KOPT-K1 (cell line): ENCODE measurements around the gene TTC39C.
"Not testable (repeated sequence)": the region's sequence is repeated elsewhere in the genome, so short reads cannot be mapped to it uniquely, and the experiment has no call there.

Source experiments
- H3K27ac ChIP-seq: fragments of 200-600 bp; sonication (generic); 2 replicates; pipeline ENCODE4 v1.5.1; 2016; ENCODE audit warnings: antibody characterized with exemption, mild to moderate bottlenecking, low read depth, low read length; ENCODE audit not compliant: poor library complexity, severe bottlenecking
- H3K36me3 ChIP-seq: fragments of 200-600 bp; sonication (generic); 2 replicates; pipeline ENCODE4 v1.5.1; 2017; ENCODE audit warnings: antibody characterized with exemption, mild to moderate bottlenecking, low read length, moderate library complexity; ENCODE audit not compliant: insufficient read depth
- H3K9me3 ChIP-seq: fragments of 200-600 bp; sonication (generic); 2 replicates; pipeline ENCODE4 v1.5.1; 2017; ENCODE audit warnings: antibody characterized with exemption, low read length, mild to moderate bottlenecking; ENCODE audit not compliant: insufficient read depth, poor library complexity, severe bottlenecking

TTC39C gene

DNA sequence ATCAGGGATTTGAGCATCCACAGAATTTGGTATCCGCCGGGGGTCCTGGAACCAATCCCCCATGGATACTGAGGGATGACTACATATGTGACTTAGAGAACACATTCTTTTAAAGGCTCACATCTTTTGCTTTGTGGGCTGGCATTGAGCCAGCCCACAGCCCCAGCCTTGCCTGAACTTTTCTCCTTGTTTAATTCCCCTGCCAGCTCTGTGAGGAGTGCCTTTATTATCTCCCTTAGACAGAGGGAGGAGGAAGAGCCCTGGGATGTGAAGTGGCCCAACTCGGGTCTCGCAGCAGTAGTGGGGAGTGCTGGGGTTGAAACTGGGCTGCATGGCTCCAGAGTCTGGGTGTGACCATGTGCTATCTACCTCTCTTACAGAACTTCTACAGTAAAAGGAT is 7.6 kb downstream of the TTC39C start:
- no peaks in the 10 kb centered on the region for H3K36me3 ChIP-seq
- H3K9me3 ChIP-seq = no peaks in the 10 kb centered on the region
- H3K27ac ChIP-seq = no peak overlapping the region

DNA sequence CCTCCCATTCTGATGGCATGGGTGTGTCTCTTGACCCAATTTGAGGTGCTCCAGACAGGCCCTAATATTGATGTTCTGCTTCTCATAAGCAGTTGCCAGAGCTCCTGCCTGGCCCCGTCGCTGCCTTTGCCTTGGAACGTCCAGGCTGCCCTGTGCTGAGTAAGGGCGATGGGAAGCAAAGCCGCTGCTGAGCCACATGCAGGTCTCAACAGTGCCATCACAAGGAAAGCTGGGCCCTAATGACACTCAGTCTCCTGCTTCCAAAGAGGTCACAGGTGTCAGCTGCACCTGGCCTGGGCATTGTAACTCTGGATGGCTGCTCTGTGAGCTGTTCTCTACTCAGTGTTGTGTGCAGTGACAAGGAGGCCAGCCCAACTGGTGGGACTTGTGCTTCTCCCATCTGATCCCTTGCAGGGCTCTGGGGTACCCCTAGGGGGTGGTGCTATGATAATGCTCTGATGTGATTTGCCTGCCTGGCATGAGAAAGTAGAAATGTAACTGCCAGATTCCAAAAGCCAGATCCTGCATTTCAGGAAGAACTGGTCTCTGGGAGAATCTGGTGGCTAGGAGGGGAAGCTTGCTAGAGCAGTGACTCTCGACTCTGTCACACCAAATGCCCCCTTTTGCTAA is 8.7 kb downstream of the TTC39C start:
- no peaks in the 10 kb centered on the region for H3K36me3 ChIP-seq
- no peaks in the 10 kb centered on the region for H3K9me3 ChIP-seq
- H3K27ac ChIP-seq = no peak overlapping the region

DNA sequence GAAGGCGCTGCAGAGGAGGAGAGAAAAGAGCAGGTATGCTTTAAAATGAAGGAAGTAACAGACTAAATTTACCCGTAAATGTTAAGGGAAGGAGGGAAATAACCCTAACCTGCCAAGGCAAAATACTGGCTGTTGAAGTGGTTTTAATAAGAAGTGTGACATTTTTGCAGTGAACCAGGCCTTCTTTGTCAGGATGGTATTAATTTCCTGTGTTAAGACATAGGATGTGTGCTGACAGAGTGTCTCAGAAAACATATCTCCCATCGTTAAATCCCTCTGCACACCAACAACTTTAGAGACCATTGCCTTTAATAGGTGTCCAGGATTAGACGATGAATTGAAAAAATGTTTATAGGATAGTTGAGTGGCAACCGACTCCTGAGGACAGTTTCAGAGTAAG is 9.9 kb downstream of the TTC39C start:
- Histone ChIP-seq H3K27ac (no peak overlapping the region), H3K9me3 (no peaks in the 10 kb centered on the region), H3K36me3 (no peaks in the 10 kb centered on the region)

DNA sequence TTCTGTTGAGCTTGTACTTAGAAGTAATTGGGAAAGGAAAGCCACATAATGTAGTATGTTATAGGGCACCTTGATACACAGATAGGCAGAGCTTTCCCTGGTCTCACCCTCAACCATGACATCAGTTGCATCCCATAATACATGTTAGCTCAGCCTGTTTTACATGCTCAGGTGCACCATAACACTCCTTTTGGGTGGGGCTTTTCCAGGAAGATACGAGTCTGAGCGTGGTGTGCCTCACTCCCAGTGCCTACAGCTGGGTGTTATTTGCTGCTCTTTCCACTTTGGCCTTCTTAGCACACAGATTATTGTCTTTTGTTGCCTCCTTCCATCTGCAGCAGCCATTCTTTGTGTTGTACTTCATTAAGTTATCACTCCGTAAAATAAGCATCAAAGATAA is 11.9 kb downstream of the TTC39C start:
- H3K36me3 ChIP-seq = no peaks in the 10 kb centered on the region
- H3K9me3 ChIP-seq = no peaks in the 10 kb centered on the region
- no peak overlapping the region for H3K27ac ChIP-seq

DNA sequence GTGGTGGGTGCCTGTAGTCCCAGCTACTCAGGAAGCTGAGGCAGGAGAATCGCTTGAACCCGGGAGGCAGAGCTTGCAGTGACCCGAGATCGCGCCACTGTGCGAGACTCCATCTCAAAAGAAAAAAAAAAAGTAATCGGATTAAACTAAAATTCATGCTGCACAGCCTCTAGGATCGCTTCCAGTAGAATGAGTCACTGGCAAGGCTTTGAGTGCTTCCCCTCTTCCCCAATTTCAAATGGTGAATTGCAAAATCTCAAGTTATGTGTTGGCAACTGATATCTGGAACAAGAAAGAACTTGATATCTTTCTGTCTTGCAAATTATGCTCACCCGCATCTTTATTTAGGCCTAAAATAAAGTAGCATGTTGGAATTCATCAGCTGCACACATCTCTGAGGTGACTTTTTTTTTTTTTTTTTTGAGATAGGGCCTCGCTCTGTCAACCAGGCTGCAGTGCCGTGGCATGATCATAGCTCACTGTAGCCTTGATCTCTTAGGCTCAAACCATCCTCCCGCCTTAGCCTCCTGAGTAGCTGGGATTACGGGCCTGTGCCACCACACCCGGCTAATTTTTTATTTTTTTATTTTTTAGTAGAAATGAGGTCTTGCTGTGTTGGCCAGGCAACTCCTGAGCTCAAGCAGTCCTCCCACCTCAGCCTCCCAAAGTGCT is 12.7 kb downstream of the TTC39C start:
- Histone ChIP-seq H3K27ac (no peak overlapping the region), H3K36me3 (no peaks in the 10 kb centered on the region)

DNA sequence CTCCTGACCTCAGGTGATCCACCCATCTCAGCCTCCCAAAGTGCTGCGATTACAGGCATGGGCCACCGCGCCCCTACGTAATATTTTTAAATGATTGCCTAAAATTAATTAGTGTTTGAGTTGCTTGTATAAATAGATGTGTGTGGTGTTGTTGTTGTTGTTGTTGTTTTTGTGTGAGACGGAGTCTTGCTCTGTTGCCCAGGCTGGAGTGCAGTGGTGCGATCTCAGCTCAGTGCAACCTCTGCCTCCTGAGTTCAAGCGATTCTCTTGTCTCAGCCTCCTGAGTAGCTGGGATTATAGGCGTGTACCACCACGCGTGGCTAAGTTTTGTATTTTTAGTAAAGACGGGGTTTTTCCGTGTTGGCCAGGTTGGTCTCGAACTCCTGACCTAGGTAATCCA is 14.4 kb downstream of the TTC39C start:
- H3K36me3 ChIP-seq, H3K27ac ChIP-seq, H3K9me3 ChIP-seq: not testable (repeated sequence)

More for the DNA sequence above, 12.7 kb downstream of the TTC39C start:
- no peaks in the 10 kb centered on the region for H3K9me3 ChIP-seq

DNA sequence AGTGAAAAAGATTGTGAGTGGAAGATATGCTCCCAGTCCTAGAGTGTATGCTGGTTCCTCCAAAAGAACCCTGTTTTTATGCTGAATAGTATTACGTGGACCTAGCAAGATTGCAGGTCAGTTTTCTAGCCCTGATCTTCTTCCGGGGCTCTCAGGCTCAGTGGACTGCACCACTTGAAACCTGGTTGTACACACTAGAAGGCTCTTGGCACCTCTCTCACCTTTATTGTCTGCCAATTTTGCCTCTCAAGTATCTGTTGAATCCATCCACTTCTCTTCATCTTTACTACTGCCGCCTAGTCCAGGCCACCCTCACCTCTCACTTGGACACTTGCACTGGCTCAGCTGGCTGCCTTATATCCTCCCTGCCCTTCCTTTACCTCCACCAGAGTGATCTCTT is 16.8 kb downstream of the TTC39C start:
- no peak overlapping the region for H3K27ac ChIP-seq

DNA sequence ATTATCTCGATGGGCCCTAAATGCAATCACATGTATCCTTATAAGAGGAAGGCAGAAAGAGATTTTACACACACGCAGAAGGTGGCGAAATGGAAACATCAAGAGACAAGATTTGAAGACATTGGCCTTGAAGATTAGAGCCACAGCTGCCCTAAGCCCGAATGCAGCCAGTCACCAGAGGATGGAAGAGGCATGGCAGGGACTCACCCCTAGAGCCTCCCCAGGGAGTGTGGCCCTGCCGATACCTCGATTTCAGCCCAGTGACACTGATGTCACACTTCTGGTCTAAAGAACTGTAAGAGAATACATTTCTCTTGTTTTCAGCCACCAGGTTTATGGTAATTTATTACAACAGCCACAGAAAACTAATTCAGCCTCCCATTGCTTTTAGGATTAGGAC is 17.4 kb downstream of the TTC39C start:
- H3K27ac ChIP-seq = no peak overlapping the region
- no peaks in the 10 kb centered on the region for H3K9me3 ChIP-seq
- no peaks in the 10 kb centered on the region for H3K36me3 ChIP-seq

More for the DNA sequence above, 16.8 kb downstream of the TTC39C start:
- no peaks in the 10 kb centered on the region for H3K36me3 ChIP-seq
- H3K9me3 ChIP-seq = no peaks in the 10 kb centered on the region

DNA sequence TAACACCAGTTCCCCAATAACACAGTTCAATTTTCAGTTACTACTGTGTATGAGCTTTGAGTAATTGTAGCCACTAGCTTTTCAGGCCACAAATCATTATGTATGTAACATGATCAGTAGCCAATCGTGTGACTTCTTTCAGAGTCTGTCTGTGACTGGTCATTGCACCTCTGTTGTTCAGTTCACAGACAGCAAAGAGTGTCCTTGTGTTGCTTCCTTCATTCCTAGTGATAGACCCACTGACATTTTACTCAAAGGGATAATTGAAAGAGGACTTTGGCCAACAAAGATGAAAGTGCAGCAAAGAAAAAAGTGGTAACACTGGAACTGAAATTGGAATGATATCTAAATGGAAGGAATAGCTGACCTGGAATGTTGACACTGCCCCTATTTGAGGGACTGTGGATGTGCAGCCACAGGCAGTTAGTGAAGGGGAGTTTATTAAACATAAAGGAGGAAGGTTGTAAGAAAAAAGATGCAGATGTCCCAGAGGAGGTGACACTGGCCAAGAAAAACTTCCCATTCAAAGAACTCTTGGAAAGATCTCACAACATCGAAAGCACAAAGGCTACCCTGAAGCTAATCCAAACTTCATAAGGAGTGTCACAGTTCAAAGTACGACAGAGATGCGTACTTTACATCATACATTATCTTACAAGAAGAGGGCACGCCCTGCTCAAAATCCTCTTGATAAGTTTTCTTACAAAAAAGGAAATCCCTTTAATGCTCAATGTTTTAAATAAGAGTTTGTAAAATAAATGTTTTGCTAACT is 19.3 kb downstream of the TTC39C start:
- H3K36me3 ChIP-seq = no peaks in the 10 kb centered on the region
- no peaks in the 10 kb centered on the region for H3K9me3 ChIP-seq
- H3K27ac ChIP-seq = no peak overlapping the region

DNA sequence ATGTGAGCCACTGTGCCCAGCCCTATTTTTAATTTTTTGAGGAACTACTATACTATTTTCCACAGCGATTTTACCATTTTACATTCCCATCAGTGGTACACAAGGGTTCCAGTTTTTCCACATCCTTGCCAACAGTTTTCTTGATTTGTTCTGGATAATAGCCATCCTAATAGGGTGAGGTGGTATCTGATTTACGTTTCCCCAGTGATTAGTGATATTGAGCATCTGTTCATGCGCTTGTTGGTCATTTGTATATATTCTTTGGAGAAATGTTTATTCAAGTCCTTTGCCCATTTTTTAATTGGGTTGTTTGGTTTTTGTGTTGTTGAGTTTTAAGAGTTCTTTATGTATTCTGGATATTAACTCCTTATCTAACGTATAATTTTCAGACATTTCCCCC is 20.8 kb downstream of the TTC39C start:
- Histone ChIP-seq H3K36me3 (no peaks in the 10 kb centered on the region), H3K9me3 (no peaks in the 10 kb centered on the region), H3K27ac (no peak overlapping the region)

DNA sequence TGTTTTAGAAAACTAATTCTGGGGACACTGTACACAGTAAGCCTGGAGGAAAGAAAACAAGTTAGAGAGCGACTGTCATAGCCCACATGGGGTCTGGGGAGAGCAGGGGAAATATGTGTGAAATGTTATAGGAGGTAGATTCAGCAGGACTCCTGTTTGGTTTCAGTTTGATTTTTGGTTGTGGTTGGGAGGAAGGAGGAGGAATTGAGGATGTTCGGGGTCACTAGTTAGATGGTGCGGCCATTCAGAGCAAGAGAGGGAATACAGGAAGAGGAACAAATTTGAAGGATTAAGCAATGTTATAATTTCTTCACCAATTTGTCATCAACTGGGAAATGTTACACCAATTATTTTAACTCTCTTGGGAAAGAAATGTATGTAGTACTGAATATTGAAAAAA is 25.1 kb downstream of the TTC39C start:
- H3K9me3 ChIP-seq = no peaks in the 10 kb centered on the region
- H3K27ac ChIP-seq = no peak overlapping the region
- no peaks in the 10 kb centered on the region for H3K36me3 ChIP-seq

DNA sequence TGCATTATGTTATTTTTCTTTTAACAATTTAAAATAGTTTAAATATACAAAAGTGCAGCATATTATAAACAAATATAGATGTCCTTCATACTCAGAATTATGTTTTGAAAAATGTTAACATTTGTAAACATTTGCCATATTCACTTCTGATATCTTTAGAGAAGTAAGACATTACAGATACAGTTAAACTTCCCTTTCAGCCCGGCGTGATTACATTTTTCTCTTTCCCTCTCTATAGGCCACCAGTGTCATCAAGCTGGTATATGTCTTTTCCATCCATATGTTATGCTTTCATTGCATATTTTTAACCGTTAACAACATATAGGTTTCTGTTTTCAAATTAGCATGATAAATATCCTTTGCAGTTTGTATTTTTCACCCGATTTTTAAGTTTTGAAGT is 27.1 kb downstream of the TTC39C start:
- no peak overlapping the region for H3K27ac ChIP-seq
- H3K9me3 ChIP-seq = no peaks in the 10 kb centered on the region
- no peaks in the 10 kb centered on the region for H3K36me3 ChIP-seq

DNA sequence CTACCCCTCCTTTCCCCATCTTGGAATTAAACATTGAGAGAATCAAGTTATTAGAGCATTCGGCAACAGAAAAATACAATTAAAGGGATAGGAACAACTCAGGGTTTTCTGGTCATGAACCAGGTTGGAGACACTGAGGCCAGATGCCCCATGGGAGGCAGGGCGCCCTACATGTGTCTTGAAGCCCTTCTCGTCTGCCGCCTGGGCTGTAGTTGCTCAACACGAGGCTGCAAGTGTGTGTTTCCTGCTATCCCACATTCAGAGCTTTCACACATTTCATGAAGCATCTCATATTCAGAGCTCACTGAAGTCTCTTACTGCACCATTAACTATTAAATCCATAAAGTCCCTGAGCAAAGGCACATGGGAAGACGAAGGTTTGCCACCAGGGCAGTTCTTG is 28.8 kb downstream of the TTC39C start:
- H3K9me3 ChIP-seq = no peaks in the 10 kb centered on the region
- H3K36me3 ChIP-seq = no peaks in the 10 kb centered on the region
- H3K27ac ChIP-seq = no peak overlapping the region

DNA sequence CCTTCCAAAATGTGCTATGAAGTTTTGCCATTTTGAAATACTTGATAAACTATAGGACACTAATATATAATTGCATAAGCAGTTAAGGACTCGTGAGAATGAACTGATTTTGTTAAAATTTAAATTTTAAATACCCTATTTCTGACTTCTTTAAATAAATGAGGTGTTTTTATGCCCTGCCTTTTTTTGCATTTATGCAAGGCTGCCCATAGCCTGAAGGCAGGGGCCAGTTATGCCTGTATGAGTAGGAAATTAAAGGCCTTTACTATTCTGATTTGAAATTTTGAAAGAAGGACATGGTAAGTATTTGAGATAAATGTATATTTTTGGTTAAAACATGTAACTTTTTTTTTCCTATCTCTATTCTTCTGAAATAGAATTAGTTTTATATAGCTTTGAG is 33.7 kb downstream of the TTC39C start:
- no peak overlapping the region for H3K27ac ChIP-seq
- no peaks in the 10 kb centered on the region for H3K36me3 ChIP-seq
- H3K9me3 ChIP-seq = no peaks in the 10 kb centered on the region

DNA sequence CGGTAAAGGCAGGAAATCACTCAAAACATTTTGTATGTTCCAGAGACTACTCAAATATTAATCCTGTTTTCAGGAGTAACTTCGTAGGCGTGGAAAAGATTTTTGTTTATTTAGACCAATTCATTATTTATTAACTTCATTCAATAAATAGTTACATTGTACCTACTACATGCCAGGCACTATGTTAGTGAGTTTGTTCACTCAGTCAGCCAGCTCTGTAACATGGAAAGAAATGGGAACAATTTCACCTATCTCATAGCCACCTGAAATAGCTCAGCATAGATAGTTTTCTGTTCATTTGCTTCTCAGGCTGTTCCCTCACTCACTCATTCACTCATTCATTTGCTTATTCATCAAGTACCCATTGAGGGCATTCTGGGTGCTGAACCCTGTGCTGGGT is 34.6 kb downstream of the TTC39C start:
- Histone ChIP-seq H3K27ac (no peak overlapping the region), H3K9me3 (no peaks in the 10 kb centered on the region), H3K36me3 (no peaks in the 10 kb centered on the region)
